ENCODE results near the gene CHST9. TPM values are rescaled to one million over a fixed set of nuclear protein-coding genes. Genes with fewer than 3 reads are reported as not detected.
A peak's percentile ranks its signal among the peaks of the same experiment; 100 is the strongest.
"Not testable (repeated sequence)": the region's sequence is repeated elsewhere in the genome, so short reads cannot be mapped to it uniquely, and the experiment has no call there.

CHST9 gene
- polyA plus RNA-seq, 12 donors, result 0.08 to 0.54 (median 0.31) TPM; not detected in 2

GRCh38 chr18:26931659-26932058, 253.4 kb downstream of the CHST9 start:
- DNase-seq, result no peak

DNA sequence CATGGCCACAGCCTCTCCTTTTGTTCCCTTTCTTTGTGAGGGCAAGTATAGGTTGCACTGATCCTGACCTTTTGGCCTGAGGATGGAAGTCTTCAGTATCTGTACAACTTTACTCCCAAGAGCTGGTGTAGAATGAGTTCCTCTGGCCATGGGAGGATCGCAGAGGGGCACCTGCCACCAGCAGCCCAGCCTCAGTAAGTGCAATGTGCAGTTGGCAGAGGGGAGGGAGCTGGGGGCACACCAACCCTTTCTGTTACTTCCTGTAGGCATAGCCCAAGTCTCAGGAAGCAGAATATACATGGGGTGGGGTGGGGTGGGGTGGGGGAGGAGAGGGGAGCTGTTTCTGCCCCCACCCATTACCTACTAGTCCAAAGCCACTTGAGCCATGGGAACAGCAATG, 254.5 kb downstream of the CHST9 start:
- no peak for DNase-seq

DNA sequence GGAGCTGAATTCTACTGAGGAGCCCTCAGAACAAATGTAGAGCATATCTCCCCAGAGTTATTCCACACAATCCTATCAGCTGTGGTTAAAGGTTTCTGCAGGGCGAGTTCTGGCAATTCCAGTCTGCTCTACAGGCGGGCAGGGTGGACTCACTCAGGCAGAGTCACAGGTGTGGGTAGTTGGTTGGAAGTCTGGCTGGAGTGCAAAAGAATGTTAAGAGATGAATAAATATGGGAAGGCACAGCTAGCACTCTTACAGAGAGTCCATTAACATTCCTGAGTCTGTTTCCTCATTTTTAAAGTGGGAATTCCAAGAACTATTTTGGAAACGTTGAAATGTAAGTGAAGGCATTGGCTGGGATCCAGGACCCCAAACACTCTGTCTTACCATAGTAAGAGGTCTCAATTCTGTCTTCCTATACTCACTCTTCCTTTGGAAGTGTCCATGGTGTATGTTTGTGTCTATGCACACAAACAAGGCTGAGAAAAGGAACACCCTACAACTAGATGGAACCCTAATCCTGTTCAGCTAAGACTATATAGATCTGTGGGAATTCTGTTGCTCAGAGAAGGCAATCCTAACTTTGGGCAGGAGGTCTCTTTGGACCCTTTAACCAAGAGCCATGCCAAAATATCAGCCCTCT, 256.3 kb downstream of the CHST9 start:
- no peak for DNase-seq

DNA sequence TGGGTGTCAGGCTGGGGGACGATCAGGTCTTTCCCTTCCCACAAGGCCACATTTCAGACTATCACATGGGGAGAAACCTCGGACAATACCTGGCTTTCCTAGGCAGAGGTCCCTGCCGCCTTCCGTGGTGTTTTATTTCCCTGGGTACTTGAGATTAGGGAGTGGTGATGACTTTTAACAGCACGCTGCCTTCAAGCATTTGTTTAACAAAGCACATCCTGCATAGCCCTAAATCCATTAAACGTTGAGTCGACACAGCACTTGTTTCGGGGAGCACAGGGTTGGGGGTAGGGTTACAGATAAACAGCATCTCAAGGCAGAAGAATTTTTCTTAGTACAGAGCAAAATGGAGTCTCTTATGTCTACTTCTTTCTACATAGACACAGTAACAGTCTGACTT, 257.3 kb downstream of the CHST9 start:
- DNase-seq, result not testable (repeated sequence)

DNA sequence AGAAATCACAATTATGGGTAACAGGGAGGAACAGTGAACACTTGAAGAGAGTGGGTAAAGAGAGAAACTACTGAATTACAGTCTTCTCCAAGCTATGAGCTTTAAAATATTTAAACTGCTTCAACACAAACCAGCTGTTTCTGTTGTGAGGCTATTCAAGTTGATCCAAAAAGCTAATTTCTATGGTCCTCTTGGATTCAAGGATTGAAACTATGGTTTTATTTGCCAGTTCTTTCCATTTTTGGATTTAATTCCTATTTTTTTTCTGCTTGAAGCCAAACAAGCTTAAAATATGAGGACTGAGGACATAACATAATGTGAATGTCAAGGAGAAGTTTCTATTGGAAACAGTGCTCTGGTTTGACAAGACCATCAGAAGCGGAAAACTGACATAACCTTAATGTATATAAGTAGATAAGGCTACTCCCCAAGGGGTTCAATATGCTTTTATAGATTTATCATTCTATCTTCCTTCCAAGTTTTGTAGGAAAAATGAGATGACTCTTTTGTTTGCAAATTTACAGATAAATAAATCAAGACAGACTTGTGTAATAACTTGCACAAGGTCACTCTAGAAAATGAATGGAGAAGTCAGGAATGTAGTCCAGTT, 258.9 kb downstream of the CHST9 start:
- peak; percentile 34 for DNase-seq

- DNase-seq, result no peak
These were observed 259.8 kb downstream of the CHST9 start for GRCh38 chr18:26925313-26925712.

DNA sequence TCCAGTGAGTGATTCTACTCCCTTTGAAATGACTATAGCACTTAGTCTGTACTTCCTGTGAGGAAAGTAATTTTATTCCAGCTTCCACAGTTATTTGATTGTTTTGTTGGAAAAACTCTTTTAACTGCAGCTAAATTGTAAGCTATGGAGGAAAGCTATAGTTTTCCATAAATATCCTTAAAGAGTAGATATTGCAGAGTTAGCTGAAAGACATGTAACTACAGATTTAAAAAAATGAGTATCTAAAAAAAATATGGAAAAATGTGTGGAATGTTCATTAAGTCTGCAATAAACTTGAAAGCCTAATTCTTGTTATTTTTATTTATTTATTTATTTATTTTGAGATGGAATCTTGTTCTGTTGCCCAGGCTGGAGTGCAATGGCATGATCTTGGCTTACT, 262.8 kb downstream of the CHST9 start:
- no peak for DNase-seq

DNA sequence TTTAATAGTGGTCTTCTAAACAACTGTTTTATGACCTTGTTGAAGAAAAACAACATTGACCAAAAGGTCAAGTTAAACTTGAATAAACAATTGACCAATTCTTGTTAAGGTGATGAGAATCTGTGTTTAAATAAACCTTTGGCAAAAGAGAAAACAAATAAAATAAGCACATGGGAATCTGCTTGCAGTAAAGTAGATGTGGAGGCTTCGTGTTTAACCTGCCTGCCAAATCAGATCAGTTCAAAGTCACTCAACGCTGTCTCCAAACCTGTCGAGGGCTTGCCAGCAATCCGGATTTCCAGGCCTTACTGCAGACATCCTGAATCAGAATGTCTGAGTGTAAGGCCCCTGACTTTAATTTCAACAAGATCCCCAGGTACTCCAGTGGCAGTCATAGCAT, 264.5 kb downstream of the CHST9 start:
- DNase-seq, result no peak

DNA sequence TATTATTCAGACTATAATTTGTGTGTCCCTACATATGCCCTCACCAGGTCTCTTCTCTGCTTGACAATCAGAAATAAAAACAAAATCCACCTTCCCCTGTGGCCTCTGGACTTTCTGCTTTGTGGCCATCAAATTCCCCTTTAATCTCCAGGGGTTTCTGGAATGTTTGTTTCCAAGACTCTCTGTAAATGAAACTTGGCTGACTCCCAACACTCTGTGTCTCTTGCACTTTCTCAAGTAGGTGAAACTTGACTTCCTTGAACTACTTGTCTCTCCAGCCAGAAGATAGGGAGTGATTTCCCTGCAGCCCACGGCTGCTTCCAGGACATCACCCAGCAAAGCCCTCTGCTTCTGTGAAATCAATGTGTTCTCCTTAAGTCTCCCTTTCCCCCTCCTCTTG, 265.5 kb downstream of the CHST9 start:
- DNase-seq, result peak; percentile 41

- no peak for DNase-seq
These were observed 265.9 kb downstream of the CHST9 start for GRCh38 chr18:26919201-26919600.

- DNase-seq, result no peak
These were observed 273.3 kb downstream of the CHST9 start for GRCh38 chr18:26911840-26912239.

DNA sequence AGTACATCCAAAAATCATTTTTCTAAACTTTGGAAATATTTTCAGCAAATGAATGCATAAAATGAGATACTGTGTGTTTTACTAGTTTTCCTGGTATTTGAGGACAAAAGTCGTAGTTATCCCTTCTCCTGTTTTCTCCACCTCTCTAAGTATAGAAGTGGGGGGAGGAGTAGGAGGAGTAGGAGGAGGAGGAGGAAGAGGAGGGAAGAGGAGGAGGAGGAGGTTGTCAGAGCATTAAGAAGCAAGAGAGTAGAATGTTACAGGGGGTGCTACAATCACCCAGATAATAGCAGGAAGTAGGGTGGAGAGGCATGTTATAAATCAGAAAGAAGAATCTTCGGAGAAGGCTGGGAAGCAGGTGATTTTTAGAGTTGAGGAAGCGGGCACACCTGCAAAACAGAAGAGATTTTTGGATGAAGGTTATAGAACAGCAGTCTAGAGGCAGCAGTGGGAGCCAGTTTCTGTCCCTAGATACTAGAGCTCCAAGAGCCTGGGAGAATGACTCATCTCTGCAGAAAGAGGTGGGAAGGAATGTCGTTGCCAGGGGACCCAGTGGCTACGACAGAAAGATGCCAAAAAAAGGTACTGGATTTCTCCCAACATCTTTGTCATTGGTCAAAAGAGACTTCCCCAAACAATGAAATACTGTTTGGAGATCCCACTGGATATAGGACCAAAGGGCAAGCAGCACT, 275.4 kb downstream of the CHST9 start:
- no peak for DNase-seq

DNA sequence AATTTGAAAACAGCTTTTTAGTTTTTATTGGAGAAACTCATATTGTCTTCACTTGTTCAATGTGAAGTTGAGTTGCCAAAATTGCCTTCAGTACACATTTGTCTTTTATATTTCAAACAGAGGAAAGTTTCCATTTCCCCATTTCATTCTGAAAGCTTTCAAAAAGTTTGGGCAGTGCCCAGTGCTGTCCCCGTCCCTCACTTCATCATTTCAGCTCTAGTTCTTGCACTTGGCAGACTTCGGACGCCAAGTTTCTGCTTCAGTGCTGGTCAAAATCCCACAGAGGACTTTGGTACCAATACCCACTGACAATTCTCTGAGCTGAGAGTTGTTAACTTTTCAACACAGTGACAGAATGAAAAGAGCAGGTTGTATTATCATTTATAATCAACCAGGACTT, 276.2 kb downstream of the CHST9 start:
- DNase-seq, result no peak

DNA sequence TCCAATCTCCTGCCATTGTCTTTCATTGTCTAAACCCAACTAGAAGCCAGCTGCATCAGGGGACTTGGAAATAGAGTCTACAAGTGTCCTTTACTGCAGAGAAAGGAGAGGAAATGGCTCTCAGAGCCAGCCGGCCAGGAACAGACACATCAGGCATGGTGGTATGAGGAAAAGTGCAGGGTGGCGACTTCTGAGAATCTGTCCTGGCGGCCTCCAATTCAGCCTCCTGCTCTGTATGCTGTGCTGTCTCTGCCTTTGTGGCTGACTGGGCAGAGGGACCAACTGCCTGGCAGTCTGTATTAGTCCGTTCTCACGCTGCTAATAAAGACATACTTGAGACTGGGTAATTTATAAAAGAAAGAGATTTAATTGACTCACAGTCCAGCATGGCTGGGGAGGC, 282.8 kb downstream of the CHST9 start:
- DNase-seq, result no peak

DNA sequence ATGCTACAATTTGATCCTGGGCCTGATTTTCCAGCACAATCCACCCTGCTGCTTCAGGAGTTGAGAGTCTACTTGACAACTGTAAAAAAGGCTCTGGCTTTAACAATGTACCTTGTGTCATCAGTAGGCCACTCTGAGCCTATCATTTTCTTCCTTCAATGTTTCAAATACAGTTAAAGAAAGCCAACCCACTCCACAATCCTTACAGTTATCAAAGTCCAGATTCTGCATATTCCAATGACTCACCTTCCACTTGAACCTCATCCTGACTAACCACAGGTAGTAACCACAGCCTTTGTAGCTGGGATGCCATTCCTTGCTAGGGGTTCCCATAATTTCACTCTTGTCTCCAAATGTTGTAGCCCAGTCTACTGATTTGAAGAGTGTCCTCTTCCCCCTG, 284.1 kb downstream of the CHST9 start:
- DNase-seq, result no peak

GRCh38 chr18:26894426-26894825, 290.7 kb downstream of the CHST9 start:
- no peak for DNase-seq

DNA sequence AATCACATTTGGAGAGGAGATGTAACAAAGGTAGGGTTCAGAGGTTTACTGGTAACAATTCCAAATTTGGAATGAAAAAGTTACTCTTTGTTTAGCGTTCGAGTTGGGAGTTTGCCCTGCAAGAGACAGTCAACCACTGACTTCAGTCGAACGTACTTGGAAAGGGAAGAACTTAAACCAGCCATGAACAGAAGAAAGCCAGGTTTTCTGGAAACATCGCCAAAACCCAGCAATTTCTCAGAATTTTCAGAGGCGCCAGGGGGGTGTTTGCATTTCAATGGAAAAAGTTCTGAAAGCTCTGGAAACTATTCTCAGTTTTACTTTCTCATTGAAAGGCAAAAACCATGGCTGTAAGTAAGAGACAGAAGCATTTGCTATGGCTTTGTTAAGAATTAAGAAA, 291.1 kb downstream of the CHST9 start:
- peak; percentile 55 for DNase-seq

- no peak for DNase-seq
These were observed 296.8 kb downstream of the CHST9 start for GRCh38 chr18:26888259-26888658.

- no peak for DNase-seq
These were observed 310.0 kb downstream of the CHST9 start for GRCh38 chr18:26875040-26875654.

DNA sequence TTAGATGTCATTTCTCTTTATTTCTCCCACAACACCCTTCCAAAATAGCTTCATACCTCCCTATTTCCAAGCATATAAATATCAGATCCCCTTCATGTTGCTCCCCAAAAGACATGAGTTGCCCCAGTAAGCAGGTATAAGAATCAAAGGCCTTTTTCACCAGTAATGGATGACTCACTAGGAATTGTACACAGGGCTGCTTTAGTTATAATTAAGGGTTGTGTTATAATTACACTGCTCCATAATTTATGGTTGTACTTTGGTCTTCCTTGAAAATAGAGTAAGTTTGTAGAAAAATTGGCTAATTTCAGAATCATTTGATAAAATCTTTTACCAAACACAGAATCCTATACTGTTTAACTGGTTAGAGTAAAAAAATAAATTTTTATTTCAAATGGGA, 310.8 kb downstream of the CHST9 start:
- no peak for DNase-seq

DNA sequence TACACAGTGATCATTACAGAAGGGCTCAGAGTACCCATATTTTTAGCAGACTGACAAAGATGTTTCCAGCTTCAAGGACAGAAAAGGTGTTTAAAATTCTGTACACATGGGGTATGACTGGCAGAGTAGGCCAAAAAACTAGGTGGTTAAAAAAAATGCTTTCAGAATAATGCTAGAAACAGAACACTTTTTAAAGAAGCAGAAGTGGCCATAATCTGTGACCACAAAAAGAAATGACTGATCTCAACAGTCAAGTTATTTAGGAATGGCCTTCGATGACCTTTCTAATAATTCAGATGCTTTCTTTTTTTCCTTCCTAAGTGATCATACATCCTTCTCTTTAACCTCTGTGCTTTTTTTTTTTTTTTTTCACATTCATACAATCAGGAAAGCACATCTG, 315.5 kb downstream of the CHST9 start:
- DNase-seq, result no peak

DNA sequence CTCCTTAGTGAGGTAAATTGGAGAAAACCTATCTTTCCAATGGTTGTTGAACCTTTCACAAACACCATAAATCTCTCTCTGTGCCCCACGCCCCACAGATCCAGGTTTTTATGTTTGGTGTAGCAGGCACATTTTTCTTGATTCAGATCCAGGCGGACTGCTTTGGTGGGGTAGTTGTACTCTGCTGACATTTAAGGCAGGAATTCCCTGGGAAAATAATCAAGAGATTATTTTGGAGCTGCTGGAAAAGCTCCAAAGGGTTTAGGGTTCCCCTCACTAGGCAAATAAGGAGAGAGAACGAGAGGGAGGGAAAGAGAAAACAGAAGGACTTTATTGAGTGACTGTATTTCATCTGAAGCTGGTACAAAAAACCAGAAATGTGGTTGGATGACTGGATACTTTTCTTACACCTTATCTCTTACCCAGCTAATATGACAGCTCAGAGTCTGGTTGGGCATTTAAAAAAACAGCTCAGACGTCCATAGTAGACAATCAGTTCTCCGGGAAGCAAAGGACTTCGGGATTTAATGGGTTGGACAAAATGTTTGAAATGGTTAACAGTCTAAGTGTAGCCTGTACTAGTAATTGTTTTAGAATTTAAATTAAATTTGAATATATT, 316.0 kb downstream of the CHST9 start:
- no peak for DNase-seq

GRCh38 chr18:26867471-26867870, 317.6 kb downstream of the CHST9 start:
- no peak for DNase-seq

Measured in muscle of arm (tissue), 12 donors.